NCI-H524 treated with DMSO at 0.1 percent for 48 hours (cell line): Measurements from ENCODE around the gene IBA57.
"Not testable (repeated sequence)": the region's sequence is repeated elsewhere in the genome, so short reads cannot be mapped to it uniquely, and the experiment has no call there.

Experiments
- DNase-seq: peaks from one replicate; lab custom pipeline; 2025; lab: John Stamatoyannopoulos, UW

The IBA57 gene

DNA sequence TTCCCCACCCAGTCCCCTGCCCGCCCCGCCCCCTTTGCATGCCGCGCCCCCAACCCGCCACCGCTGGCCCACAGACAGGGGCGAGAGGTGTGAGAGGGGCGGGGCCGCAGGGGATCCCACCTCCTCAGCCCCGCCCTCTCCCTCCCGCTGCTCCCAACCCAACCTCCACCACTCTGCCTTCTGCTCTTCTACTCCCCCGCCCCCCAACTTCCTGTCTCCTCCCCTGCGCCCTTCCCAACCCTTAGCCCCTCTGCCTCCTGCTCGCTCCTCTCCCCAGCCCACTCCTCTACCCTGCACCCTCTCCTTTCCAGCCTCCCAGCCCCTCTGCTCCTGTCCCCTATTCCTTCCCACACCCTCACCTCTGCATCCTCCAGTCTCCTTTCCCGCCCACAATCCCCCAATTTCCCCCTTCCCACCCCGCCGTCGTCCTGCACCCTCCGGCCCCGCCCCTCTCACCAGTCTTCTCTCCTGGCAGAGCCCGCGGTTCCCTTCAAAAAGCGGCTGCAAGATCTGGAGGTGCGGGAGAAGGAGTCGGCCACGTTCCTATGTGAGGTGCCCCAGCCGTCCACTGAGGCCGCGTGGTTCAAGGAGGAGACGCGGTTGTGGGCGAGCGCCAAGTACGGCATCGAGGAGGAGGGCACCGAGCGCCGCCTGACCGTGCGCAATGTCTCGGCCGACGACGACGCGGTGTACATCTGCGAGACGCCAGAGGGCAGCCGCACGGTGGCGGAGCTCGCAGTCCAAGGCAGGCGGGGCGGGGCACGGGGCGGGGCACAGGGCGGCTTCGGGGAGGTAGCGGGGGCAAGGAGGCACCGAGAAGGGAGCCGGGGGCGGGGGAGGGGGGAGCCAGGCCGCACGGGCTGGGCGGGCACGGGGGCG is 47.6 kb downstream of the IBA57 start:
- DNase-seq = peak; percentile 10

DNA sequence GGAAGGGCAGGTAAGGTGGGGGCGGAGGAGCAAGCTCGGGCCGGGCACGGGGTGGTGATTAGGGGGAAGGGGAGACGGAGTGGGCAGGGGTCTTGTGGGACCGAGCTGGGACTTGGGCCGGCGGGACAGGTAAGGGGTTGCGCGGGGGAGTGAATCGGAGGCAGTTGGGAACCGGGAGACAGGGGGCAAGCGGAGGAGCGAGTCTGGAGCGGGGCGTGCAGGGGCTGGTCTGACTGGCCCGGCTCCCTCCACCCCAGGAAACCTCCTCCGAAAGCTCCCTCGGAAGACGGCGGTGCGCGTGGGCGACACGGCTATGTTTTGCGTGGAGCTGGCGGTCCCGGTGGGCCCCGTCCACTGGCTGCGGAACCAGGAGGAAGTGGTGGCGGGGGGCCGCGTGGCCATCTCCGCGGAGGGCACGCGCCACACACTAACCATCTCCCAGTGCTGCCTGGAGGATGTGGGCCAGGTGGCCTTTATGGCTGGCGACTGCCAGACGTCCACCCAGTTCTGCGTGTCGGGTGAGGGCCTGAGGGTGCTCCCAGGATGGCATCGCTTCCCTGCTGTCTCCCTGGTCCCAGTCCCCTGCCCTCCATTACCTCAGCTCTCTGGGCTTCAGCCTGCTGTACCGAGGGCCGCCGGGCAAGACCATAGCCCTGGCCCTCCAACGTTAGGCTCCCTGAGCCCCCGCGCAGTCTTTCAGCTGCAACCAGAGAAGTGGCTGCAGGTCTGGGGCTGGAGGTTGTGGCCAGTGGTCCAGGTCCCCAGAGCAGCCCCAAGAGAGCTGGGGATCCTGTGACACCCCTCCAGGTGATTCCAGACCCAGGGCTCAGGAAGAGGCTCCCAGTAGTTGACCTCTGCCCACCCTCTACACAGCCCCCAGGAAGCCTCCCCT is 48.6 kb downstream of the IBA57 start:
- no peak for DNase-seq

DNA sequence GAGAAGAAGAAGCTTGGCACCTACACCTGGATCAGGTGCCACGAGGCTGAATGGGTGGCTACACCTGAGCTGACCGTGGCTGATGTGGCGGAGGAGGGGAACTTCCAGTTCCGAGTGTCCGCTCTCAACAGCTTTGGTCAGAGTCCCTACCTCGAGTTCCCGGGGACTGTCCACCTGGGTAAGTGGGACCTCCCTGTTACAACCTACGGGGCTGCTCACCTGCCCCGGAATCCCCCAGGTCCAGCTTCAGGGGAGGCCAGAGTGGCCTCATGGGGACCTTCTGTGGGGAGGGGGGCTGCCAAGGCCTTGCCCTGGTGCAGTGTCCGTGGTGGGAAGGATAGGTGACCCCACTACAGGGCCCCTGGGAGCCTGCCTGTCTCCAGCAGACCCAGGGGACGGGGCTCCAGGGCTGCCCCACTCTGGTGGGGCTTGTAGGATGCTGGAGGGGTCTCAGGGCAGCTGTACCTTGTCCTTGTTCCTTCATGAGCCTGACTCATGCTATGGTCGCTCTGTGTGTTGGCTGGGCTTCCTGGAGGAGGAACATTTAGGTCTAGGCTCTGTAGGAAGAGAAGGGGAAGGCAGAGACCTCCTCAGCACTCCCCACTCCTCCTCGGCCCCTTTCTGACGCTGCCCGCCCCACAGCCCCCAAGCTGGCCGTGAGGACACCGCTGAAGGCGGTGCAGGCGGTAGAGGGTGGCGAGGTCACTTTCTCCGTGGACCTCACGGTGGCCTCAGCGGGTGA is 49.5 kb downstream of the IBA57 start:
- DNase-seq = no peak

DNA sequence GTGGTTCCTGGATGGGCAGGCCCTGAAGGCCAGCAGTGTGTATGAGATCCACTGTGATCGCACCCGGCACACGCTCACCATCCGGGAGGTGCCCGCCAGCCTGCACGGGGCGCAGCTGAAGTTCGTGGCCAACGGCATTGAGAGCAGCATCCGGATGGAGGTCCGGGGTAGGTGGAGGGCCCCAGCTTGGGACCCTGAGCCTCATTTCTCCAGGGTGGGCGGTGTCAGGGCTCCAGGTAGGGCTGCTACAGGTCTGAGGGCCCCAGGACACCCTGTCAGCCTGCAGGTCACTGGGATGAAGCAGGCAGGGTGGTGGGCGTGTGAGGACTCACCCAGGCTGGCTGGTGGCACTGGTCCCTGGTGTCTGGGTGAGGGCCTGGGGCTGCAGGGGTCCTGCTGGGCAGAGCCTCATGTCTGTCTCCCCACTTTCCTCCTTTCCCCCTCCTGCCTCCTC is 50.1 kb downstream of the IBA57 start:
- no peak for DNase-seq

DNA sequence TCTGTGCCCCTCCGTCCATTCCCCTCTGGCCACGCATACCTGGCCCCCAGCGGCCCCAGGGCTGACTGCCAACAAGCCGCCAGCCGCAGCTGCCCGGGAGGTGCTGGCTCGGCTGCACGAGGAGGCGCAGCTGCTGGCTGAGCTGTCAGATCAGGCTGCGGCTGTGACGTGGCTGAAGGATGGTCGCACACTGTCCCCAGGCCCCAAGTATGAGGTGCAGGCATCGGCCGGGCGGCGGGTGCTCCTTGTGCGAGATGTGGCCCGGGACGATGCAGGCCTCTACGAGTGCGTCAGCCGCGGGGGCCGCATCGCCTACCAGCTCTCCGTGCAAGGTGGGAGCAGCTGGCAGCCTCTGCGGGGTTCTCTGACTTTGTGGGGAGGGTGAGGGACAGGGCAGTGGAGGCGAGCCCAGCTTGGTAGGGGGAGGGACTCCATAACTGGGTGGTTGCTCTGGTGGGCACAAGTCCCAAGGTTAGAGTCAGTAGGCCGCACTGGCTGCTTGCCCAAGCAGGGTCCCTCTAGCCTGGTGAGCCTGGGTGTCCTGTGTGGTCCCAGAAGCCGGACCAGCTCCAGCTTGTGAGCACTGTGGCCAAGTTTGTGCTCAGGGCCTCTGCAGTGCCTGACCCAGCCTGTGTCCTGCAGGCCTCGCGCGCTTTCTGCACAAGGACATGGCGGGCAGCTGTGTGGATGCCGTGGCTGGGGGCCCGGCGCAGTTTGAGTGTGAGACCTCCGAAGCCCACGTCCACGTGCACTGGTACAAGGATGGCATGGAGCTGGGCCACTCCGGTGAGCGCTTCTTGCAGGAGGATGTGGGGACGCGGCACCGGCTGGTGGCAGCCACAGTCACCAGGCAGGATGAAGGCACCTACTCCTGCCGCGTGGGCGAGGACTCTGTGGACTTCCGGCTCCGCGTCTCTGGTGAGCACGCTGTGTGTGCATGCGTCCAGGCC is 51.0 kb downstream of the IBA57 start:
- no peak for DNase-seq

DNA sequence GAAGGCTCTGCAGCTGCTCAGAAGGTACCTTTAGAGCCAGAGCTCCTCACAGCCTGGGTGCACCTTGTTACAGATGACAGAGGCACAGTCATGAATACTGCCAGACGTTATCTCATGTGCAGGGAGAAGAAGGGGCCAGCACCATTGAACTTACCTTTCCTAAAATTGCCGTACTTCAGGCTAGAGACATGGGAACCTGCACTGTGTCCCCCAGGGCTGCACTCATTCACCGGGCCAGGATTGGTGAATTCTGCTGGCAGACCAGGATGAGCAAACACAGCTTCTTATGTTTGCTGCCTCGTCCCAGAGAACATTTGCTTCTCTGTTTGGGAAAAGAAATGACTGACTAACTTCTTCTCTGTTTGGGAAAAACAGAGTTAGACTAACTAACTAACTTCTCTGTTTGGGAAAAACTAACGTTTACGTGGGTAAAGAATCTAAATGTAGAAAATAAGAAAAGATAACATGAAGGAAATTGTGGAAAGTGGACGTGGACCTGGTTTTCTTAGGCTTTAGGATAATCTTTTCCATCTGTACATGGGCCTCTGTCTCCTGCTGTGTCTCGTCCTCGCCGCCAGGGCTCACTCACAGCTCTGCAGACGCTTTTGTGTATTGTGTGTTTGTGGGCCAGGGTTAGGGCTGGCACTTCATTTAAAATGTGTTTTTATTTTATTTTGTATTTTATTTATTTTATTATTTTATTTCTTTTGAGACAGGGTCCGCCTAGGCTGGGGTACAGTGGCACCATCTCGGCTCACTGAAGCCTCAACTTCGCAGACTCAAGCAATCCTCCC is 52.1 kb downstream of the IBA57 start:
- DNase-seq = no peak

DNA sequence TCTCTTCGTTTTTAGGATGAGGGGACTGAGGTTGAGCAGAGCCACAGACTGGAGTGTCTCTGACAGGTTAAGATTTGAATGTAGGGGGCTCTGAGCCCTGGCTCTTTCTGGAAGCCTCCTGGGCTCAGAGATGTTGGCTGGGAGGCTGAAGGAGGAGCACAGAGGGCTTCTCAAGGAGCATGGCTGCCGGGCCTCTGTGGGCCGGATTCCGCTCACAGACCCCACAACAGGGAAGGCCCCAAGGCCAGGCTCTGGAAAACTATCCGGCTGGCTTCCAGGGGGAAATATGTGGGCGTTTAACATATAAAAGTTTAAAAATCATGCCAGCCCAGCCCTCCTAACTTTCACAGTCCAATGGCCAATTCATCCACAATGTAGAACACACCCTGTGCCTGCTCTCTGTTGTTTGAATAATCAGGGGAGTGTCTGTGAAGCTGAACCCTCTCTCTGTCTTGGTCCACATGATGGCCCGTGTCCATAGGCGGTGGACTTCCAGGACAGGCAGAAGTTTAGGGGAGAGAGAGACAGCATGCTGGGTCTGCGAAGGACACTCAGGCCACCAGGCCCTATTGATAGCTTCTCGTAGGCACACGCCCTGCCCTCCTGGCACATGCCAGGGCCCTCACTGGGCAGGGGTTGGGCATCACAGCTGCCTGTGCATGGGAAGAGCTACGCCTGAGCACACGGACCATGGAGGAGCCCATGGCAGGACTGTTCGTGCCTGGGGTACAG is 53.1 kb downstream of the IBA57 start:
- no peak for DNase-seq

DNA sequence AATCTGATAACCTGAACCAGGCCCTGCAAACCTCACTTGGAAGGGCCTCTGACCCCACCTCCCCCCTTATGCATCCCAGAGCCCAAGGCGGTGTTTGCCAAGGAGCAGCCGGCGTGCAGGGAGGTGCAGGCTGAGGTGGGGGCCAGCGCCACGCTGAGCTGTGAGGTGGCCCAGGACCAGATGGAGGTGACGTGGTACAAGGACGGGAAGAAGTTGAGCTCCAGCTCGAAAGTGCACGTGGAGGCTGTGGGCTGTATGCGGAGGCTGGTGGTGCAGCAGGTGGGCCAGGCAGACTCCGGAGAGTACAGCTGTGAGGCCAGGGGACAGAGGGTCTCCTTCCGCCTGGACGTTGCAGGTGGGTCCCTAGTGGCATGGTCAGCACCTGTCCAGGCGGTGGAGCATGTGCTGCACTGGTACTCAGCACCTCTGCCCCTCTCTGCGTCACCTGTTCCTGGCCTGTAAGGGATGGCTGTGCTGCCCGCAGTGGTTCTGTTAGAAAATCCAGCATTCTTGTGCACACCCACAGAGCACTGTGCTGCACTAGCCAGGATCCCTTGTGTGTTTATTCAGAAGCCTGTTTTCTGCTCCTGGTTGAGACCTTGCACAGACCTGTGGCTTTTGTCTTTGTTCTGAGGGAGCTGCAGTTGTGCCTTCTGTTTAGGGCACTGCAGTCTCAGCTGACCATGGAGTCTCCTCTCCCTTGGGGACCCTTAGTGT is 53.8 kb downstream of the IBA57 start:
- DNase-seq = no peak

DNA sequence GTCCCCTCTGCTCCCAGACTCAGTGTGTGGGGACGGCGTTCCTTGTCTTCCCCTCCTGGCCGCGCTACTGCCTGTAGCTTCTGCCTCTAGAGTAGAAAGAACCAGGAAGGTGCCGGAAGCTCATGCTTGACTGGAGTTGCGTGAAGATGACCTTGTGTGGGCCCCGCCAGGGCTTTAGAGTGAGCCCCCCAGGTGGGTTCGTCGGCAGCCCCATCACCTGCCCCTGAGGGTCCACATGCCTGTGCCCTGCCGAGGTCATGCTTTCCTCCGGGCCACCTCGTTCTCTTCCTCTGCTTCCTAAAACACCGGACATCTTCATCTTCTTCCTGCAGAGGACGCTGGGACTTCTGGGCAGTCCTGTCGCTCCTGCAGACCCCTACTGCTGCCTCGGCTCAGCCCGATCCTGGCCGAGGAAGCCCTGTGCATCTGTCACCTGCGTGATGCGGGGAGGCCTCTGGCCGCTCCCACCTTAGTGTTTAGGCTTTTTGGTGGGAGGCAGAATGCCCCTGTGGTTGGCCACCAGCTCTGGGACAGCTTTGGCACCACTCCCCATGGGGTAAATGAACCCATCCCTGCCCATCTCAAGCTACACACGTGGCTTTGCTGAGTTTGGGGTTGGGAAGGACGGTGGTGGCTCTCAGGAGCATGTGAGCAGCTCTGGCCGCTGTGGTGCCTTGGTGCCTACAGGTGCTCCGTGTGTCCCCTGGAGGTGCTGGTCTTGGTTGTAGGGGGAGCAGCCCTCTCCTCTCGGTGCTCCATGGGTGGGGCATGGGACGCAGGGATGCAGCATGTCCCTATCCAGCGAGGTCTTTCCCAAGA is 54.6 kb downstream of the IBA57 start:
- DNase-seq = no peak

DNA sequence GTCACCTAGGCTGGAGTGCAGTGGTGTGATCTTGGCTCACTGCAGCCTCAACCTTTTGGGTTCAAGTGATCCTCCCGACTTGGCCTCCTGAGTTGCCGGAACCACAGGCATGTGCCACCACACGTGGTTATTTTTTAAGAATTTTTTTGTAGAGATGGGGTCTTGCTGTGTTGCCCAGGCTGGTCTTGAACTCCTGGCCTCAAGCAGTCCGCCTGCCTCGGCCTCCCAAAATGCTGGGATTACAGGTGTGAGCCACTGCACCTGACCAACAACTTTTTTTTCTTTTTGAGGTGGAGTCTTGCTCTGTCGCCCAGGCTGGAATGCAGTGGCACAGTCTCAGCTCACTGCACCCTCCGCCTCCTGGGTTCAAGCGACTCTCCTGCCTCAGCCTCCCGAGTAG is 55.5 kb downstream of the IBA57 start:
- not testable (repeated sequence) for DNase-seq

DNA sequence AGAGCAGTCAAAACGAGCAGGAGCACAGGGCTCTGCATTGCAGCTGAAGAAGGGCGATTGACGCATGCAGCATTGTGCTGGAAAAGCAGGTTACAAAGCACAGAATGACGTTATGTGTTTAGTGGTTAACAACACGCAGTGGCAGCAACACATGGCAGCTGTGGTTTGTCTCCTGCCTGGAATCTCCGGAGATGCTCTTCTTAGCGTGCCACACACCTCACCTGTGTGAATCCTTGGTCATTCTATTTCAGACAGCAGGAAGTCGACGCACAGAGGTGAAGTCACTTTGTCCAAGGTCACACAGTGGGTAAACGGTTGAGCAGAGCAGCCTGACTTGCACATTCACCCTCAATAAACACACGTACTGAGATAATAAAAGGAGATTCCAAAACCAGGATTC is 56.9 kb downstream of the IBA57 start:
- DNase-seq = no peak

DNA sequence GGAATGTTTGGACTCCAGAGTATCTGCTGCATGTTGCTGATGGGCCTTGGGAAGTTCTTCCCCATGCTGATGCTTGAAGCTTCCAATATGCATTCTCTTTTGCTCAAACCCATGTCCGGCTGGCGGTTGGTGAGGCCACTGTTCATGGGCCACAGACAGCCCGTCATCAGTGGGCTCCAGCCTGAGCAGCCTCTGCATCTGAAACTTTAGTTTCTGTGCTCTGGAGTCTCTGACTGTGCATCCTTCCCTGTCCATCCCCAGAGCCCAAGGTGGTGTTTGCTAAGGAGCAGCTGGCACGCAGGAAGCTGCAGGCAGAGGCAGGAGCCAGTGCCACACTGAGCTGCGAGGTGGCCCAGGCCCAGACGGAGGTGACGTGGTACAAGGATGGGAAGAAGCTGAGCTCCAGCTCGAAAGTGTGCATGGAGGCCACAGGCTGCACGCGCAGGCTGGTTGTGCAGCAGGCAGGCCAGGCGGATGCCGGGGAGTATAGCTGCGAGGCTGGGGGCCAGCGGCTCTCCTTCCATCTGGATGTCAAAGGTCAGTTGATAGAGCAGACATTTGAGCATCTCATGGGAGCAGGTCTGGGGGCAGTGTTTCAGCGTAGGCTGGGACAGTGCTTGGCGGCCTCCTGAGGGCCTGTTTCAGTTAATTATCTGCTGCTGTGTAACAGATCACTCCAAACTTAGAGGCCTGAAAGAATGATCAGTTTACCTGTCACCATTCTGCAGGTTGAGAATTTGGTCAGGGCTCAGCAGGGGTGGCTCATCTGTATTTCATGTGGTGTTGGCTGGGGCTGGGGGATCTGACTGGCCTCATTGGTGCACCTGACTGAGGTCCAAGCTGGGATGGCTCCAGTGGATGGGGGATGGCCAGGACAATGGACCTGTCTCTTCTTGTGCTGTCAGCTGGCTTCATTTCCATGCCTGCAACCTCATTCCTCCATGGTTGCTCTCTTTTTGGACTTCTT is 58.9 kb downstream of the IBA57 start:
- DNase-seq = no peak

DNA sequence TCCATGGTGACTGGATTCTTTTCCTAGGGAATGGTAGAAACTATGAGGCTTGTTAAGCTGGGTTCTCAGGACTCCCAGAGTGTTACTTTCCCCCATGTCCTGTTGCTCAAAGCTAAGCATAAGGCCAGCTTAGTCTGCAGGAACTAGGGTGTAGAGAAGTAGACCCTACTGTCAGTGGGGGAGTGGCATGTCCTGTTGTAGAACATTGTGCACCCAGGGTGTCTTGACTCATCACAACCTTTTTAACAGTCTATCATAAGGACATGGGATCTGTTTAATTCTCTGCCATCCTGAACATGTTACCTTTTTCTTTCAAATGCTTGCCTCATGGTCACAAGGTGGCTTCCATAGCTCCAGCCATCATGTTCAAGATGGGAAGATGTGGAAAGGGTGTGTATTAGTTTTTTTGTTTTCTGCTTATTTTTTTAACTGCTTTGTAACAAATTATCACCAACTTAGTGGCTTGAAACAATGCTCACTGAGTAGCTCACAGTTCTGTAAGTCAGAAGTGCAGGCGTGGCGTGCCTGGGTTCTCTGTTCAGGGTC is 59.6 kb downstream of the IBA57 start:
- DNase-seq = no peak

DNA sequence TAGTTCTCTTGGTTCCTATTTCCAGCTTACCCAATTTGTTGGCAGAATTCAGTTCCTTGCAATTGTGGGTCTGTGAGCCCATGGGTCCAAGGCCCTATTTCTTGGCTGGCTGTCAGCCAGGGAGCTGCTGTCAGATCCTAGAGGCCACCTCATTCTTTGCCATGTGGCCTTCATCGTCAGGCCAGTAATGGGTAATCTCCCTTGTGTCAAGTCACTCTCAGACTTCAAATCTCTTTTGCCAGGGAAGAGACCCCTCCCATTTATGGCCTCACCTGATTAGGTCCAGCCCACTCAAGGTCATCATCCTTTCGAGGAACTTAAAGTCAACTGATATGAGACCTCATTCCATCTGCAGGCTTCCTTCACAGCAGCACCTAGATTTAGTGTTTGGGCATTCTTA is 60.1 kb downstream of the IBA57 start:
- no peak for DNase-seq

DNA sequence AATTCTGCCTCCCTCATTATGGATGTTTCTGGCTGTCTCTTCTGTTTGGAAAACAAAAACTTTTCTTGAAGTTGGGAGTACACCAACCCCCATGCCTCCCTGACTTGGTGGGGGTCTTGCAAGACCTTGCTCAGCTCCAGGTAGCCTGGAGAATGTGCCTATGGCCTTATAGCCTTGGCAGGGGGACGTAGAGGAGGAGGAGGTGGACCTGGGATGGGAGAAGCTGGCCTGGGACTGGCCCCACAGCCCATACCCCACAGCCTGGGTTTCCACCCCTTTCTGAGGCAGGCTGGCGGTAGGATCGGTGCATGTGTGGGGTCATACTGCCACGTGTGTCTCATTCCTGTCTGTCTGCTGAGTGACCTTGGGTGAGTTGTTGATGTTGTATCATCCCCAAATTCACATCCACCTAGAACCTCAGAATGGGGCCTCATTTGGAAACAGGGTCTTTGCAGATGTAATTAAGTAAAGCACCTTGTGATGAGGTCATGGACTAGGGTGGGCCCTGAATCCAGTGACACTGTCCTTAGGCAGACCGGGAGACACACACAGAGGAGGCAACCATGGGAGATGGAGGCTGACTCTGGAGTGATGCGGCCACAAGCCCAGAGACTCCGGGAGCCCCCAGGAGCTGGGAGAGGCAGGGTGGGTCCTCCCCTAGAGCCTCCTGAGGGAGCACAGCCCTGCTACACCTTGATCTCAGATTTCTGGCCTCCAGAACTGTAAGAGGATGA is 60.7 kb downstream of the IBA57 start:
- DNase-seq = no peak
